ENCODE data around the gene C5orf47. TPM values are rescaled to one million over a fixed set of nuclear protein-coding genes. Genes with fewer than 3 reads are reported as not detected.

Gene C5orf47
- polyA plus RNA-seq, 4 donors, result 0.09 to 0.27 (median 0.20) TPM; not detected in 1

DNA sequence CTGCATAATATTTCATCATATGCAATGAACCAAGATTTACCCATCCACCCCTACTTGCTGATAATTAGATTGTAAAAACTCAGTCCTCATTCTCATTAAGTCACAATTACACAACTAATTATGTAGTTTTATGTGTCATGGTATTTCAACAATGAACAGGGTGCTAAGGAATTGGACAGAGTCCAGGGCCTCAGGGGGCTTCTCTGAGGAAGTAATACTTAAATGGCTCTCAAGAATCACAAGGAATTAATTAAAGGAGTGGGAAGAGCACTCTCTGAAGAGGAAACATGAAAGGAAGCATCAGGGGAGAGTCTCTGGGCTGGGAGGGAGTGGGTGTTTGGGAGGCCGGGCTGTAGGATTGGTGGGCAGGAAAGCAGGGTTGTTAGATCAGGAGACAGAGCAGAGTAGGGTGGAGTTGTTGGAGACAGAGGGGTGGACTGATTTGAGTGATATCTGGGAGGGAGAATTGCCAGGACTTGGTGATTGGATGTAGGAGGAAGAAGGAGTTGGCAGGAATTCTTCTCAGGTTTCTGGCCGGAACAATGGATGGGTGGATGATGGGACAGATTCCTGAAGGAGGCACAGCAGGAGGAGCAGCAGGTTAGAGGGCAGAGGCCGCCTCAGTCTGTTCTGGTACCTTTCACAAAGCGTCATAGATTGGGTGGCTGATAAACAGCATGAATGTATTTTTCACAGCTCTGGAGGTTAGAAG, 33.6 kb downstream of the C5orf47 start:
- no peak for DNase-seq (ENCODE audit: low read depth in 4 of 4, low spot score in 3 of 4)

DNA sequence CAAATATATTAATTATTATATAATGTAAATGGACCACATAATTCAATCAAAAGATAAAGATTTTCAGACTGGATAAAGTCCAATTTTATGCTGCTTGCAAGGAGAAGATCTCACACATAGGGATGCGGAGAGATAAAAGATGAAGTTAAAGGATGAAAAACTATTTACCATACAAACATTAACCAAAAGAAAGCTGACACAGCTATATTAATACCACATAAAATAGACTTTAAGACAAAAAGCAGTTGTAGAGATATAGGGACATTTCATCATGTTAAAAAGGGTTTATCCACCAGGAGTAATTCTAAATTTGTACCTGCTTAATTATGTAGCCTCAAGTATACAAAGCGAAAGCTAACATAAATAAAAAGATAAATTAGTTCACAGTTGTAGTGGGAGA, 41.3 kb downstream of the C5orf47 start:
- DNase-seq (ENCODE audit: low read depth in 4 of 4, low spot score in 3 of 4), result no peak

DNA sequence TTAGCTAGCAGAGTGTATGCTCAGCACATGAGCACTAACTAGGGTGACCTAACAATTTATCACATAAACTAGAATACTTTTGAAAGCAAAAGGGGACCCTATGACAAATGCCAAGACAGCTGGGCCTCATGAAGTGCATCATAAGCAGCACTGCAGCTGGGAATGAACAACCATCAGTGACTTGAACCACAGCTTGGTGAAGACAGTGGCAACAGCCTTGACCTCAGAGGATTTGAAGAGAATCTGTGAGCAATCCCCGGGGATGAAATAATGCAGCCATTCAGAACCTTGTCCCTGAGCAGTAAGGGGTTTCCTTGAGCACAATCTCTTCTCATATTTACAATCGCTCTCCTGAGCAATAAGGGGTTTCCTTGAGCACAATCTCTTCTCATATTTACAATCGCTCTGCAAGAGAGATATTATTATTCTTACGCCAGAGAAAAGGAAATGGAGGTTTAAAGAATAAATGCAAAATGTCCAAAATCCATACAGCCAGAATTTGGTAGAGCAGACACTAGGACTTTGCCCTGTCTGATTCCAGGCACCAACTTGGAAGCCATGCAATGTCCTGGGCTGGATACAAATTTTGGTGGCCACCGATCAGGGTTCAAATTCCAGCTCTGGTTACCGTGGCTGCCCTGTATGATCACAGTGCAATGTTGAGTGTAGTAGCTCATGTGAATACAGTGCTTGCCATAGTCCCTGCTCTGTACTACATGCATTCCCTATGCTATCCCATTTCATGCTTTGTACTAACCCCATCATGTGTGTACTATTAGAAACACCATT, 55.7 kb downstream of the C5orf47 start:
- DNase-seq (ENCODE audit: low read depth in 4 of 4, low spot score in 3 of 4), result no peak

DNA sequence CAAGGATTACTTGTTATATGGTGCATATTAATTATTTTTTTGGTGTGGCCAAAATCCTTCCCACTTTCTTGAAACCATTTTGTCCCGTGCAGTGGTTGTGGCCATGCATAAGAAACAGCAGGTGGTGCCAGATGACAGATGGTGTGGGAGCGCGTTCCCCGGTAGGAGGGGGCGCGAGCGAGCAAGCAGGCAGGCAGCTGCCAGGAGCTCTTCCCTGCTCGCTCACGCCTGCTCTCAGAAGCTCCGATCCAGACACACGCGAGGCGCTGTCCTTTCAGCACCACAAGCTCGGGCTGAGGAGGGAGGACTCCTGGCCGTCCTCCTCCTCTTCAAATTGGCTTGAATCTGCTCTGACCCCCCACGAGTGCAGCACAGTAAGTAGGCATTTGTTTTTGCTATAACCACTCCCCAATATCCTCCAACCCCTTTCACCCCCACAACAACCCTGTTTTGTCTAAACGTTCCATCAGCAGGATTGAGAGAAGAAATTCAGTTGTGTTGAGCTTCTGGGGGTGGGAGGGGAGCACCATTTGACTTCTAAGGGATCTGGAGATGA, 56.6 kb downstream of the C5orf47 start, which contains the start of gene NSG2:
Gene NSG2, plus strand, starts transcription at position 237 of the 556 bp plus-strand sequence. CDS start 1,050 bp downstream, outside the sequence.
- DNase-seq (ENCODE audit: low read depth in 4 of 4, low spot score in 3 of 4), result peak; percentile 75 to 89 (median 86)

DNA sequence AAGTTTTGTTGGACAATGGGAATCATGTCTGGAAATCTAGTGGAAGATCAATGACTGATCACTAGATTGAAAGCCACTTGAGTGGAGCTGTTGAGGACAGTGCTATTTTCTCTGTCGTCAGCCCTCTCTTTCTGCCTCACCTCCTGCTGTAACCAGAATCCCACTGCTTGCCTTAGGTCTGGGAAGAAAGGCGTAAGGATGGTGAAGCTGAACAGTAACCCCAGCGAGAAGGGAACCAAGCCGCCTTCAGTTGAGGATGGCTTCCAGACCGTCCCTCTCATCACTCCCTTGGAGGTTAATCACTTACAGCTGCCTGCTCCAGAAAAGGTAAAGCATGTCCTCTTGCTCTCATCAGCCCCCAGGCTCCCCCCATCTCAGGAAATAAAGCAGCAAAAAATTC, 57.6 kb downstream of the C5orf47 start:
- no peak for DNase-seq (ENCODE audit: low read depth in 4 of 4, low spot score in 3 of 4)

DNA sequence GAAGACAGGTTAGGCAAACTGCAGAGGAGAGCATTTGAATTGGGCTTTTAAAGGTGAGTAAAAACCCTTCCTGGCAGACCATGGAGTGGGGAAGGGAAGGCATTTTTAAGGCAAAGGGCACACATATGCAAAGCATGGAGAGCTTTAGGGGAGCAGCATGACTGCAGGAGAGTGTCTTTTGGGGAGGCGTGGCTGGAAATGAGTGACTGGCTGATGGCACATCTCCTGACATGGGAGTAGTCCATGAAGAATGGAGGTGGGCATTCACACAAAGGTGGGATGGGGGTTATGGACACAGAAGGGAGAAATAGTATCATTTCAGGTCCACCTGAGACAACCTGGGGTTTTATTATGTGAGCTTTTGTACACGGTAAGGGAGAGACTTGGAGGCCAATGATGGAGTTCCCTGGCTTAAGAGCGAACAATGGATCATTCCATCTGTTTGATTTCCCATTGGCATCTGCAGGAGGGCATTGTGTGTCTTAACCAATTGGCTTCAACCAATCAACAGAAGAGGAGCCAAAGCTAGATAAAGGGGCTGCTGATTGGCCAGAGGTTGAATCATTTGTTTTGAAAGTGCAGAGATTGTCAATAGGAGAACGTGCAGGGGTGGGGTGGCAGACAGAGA, 58.6 kb downstream of the C5orf47 start:
- DNase-seq (ENCODE audit: low read depth in 4 of 4, low spot score in 3 of 4), result no peak

DNA sequence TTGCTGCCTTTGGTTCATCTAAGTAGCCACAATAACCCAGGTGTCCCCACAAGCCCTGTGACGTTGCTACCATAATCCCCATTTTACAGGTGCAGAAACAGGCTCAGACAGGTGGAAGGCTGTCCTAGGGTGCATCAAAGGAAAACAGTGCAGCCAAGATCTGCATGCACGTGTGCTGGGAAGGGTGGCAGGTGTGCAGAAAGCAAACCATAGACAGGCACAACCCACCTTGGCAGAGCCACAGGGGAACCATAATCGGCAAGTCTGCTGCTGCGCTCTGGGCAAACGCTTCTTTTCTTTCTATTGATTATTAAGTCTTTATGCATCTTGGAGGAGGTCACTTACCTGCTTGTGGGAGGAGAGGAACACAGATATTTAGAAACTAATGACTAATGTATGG, 63.7 kb downstream of the C5orf47 start:
- no peak for DNase-seq (ENCODE audit: low read depth in 4 of 4, low spot score in 3 of 4)

DNA sequence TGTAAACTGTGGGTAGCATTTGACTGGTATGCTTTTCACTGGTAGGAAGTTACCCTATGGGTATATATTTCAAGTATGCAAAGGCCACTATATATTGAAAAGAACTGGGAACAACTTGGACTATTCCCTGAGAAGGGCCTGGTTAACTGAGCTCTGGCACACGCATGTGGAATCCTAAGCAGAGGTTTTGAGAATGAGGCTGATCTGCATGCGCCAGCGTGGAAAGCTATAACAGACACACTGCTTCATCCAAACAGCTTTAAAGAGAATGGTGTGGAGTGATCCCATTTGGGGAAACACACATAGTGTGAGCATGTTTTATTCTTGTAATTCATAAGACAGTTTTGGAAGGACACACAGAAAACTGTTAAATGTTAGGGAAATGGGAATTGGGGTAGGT, 64.9 kb downstream of the C5orf47 start:
- DNase-seq (ENCODE audit: low read depth in 4 of 4, low spot score in 3 of 4), result no peak

Other genes starting within 250 kb of the C5orf47 start
- gene CPEB4, start 100.8 kb upstream of the C5orf47 start, polyA plus RNA-seq (ENCODE audit: insufficient read length in 4 of 4), result 10 to 100 TPM in 3 of 4 donors, 1 to 10 TPM in 1; 9.8 to 40.2 (median 36.8) TPM
- gene NSG2, start 56.5 kb downstream of the C5orf47 start, polyA plus RNA-seq (ENCODE audit: insufficient read length in 4 of 4), result 1 to 10 TPM in 1 of 4 donors, under 1 TPM in 3; 0.21 to 1.8 (median 0.75) TPM